Caco-2 (cell line): Measurements from ENCODE around the gene RALGDS. TPM values are rescaled to one million over a fixed set of nuclear protein-coding genes. Genes with fewer than 3 reads are reported as not detected.

ENCODE experiments used
- BruUV-seq: library from RNA; stranded (reverse); fragments of 400-500 nt; replicated peaks from 2 replicates; lab custom pipeline; 2021; lab: Mats Ljungman, UMichigan
- CTCF ChIA-PET: fragments of 300-600 bp; sonication (Branson Sonifier 250); formaldehyde crosslinking; loops from one replicate; lab custom pipeline; 2022; ENCODE audit warnings: antibody characterized with exemption; lab: Charles Lee
- POLR2A ChIA-PET: fragments of 300-600 bp; sonication (Branson Sonifier 250); formaldehyde crosslinking; loops from one replicate; lab custom pipeline; 2022; ENCODE audit warnings: antibody characterized with exemption; lab: Charles Lee
- DNase-seq, 2 experiments: peaks; one replicate each; pipeline versions ENCODE4 v3.0.0 to v3.0.0-alpha.2; 2020 to 2022
- H3K27me3 ChIP-seq: replicated peaks from 2 replicates; pipeline ENCODE4 v1.6.0; 2011; ENCODE audit warnings: low read length; ENCODE audit not compliant: control insufficient read depth, insufficient read depth
- H3K36me3 ChIP-seq: 2 replicates; pipeline ENCODE4 v1.5.1; 2011; ENCODE audit warnings: low read length; ENCODE audit not compliant: control insufficient read depth, insufficient read depth
- H3K4me1 ChIP-seq: fragments of 250-450 bp; sonication (Bioruptor Pico); 2 replicates; pipeline ENCODE4 v1.5.1; 2020; ENCODE audit warnings: mild to moderate bottlenecking
- H3K4me3 ChIP-seq: 2 replicates; pipeline ENCODE4 v1.5.1; 2011; ENCODE audit warnings: low read depth, mild to moderate bottlenecking, control low read depth, low read length
- H3K9me3 ChIP-seq: fragments of 250-450 bp; sonication (Bioruptor Pico); 2 replicates; pipeline ENCODE4 v1.5.1; 2020; ENCODE audit warnings: mild to moderate bottlenecking, moderate library complexity
- H3K27ac Mint-ChIP-seq: one replicate; pipeline ENCODE4 v1.8.0; 2022; ENCODE audit warnings: mixed read lengths; ENCODE audit not compliant: unreplicated experiment
- H3K27me3 Mint-ChIP-seq: one replicate; pipeline ENCODE4 v1.8.0; 2022; ENCODE audit warnings: mixed read lengths; ENCODE audit not compliant: insufficient read depth, unreplicated experiment
- H3K36me3 Mint-ChIP-seq: one replicate; pipeline ENCODE4 v1.8.0; 2022; ENCODE audit warnings: mild to moderate bottlenecking, mixed read lengths; ENCODE audit not compliant: insufficient read depth, unreplicated experiment
- H3K4me1 Mint-ChIP-seq: one replicate; pipeline ENCODE4 v1.8.0; 2022; ENCODE audit warnings: low read depth, mixed read lengths; ENCODE audit not compliant: unreplicated experiment
- H3K4me3 Mint-ChIP-seq: one replicate; pipeline ENCODE4 v1.8.0; 2022; ENCODE audit warnings: mild to moderate bottlenecking, moderate library complexity, mixed read lengths; ENCODE audit not compliant: unreplicated experiment
- H3K9me3 Mint-ChIP-seq: one replicate; pipeline ENCODE4 v1.8.0; 2022; ENCODE audit warnings: mixed read lengths; ENCODE audit not compliant: unreplicated experiment
- intact Hi-C: fragments of 100-400 bp; cut with micrococcal nuclease; formaldehyde crosslinking; loops from one replicate; pipeline ENCODE4 v1.10.0; 2022; ENCODE audit not compliant: unreplicated experiment
- total RNA-seq: library from RNA; stranded (reverse); gene quantifications from 2 replicates; pipeline ENCODE4 v1.2.3, GENCODE V29; 2022
- TF ChIP-seq, protein P1 (sequence below), 2 experiments: fragments of 200-600 bp in 1 of 2; IDR thresholded peaks; 1 replicate in 1 of 2; 2 replicates in 1 of 2; pipeline versions ENCODE4 v1.5.1 to v1.8.0; 2011 to 2022; ENCODE audit warnings: antibody characterized with exemption in 1 of 2, control low read depth in 1 of 2, inconsistent platforms in 1 of 2, low read depth in 1 of 2, low read length in 1 of 2, mild to moderate bottlenecking in 1 of 2, moderate library complexity in 1 of 2; ENCODE audit not compliant: insufficient read depth in 1 of 2, severe bottlenecking in 1 of 2, unreplicated experiment in 1 of 2

The RALGDS gene
- total RNA-seq, 1 experiment from 2014 or later: 18.7 TPM

DNA sequence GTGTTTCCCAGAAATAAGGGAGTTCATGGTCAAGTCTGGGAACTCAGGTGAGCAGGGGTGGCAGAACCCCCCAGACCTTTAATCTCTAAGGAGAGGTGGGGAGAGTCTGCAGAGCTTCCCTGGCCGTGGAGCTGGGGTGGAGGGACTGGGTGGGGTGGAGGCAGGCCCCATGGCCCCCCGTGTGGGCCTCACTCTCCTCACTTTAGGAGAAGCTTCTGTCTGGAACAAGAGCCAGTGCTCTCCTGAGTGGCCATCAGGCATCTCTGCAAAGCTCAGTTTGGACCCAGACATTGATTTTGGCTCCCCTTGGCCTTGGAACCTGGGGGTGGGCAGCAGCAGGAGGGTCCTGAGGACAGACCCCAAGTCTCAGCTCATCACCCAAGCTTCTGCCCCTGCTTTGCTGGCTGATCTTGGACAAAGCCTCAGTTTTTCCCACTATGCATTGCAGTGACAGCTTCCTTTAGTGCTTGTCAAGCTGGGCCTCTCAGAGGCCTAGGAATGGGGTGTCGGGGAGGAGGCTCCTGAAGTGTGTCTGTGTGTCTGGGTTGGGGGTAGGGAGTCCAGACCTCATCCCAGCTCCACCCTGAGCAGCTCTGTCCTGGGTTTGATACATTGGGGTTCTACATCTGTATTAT lies 46.2 kb upstream of the RALGDS start:
- H3K27me3 Mint-ChIP-seq: peaks cover 3% of the 10 kb centered on the region
- H3K4me1 Mint-ChIP-seq: peaks cover 18% of the 10 kb centered on the region
- peak in 1 of 2 experiments; percentile 24 for DNase-seq
- Histone ChIP-seq H3K4me3 (no peak overlapping the region), H3K9me3 (no peaks in the 10 kb centered on the region), H3K4me1 (peaks cover 12% of the 10 kb centered on the region), H3K36me3 (no peaks in the 10 kb centered on the region), H3K27me3 (no peaks in the 10 kb centered on the region)
- H3K27ac Mint-ChIP-seq: no peak overlapping the region
- H3K36me3 Mint-ChIP-seq: no peaks in the 10 kb centered on the region
- no peak overlapping the region for H3K4me3 Mint-ChIP-seq
- intact Hi-C loops: no loop called here
- no peaks in the 10 kb centered on the region for H3K9me3 Mint-ChIP-seq
- CTCF ChIA-PET: no interaction called here
- POLR2A ChIA-PET: interaction anchor here (0.5 to 1.0 kb wide), 2 partner anchors 18 to 137 kb away, joined by 4 to 7 read pairs; partner anchors contain the start of gene GTF3C5
- TF ChIP-seq, protein P1, sequence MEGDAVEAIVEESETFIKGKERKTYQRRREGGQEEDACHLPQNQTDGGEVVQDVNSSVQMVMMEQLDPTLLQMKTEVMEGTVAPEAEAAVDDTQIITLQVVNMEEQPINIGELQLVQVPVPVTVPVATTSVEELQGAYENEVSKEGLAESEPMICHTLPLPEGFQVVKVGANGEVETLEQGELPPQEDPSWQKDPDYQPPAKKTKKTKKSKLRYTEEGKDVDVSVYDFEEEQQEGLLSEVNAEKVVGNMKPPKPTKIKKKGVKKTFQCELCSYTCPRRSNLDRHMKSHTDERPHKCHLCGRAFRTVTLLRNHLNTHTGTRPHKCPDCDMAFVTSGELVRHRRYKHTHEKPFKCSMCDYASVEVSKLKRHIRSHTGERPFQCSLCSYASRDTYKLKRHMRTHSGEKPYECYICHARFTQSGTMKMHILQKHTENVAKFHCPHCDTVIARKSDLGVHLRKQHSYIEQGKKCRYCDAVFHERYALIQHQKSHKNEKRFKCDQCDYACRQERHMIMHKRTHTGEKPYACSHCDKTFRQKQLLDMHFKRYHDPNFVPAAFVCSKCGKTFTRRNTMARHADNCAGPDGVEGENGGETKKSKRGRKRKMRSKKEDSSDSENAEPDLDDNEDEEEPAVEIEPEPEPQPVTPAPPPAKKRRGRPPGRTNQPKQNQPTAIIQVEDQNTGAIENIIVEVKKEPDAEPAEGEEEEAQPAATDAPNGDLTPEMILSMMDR (IDR thresholded peaks at IDR 0.05; ENCODE audit: insufficient read depth in 1 of 2, low read depth in 1 of 2, low read length in 1 of 2, severe bottlenecking in 1 of 2, unreplicated experiment in 1 of 2): no peak
- no TSS peak for BruUV-seq

DNA sequence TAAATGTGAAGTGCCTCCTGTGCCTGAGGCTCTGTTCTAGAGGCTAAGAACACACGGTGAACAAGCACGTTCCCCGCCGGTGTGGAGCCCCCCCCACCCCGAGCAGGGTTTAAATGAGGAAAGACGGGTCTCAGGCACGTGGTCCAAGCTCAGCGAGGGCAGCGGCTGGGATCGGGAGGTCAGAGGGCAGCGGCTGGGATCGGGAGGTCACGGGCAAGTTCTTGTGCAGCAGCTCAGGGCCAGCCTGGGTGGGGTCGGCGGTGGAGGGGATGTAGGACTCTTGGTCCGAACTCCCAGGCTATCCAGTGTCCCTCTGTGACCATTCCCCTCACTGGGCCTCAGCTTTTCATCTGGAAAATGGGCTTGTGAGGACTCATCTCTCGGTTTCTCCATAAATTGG lies 45.4 kb upstream of the RALGDS start:
- intact Hi-C loops: no loop called here
- Histone ChIP-seq H3K9me3 (no peaks in the 10 kb centered on the region), H3K27me3 (no peaks in the 10 kb centered on the region), H3K4me3 (no peak overlapping the region), H3K36me3 (no peaks in the 10 kb centered on the region), H3K4me1 (peaks cover 12% of the 10 kb centered on the region)
- DNase-seq: peak in 1 of 2 experiments; percentile 16
- no peak overlapping the region for H3K4me3 Mint-ChIP-seq
- no peaks in the 10 kb centered on the region for H3K9me3 Mint-ChIP-seq
- POLR2A ChIA-PET: interaction anchor here (1.0 kb wide), 1 partner anchor 136 kb away, joined by 4 read pairs; the partner anchor contains the start of gene GTF3C5
- CTCF ChIA-PET: no interaction called here
- TF ChIP-seq, protein P1 (IDR thresholded peaks at IDR 0.05; ENCODE audit: insufficient read depth in 1 of 2, low read depth in 1 of 2, low read length in 1 of 2, severe bottlenecking in 1 of 2, unreplicated experiment in 1 of 2): no peak
- H3K36me3 Mint-ChIP-seq: no peaks in the 10 kb centered on the region
- no TSS peak for BruUV-seq
- H3K4me1 Mint-ChIP-seq: peaks cover 18% of the 10 kb centered on the region
- H3K27me3 Mint-ChIP-seq: no peaks in the 10 kb centered on the region
- no peak overlapping the region for H3K27ac Mint-ChIP-seq

DNA sequence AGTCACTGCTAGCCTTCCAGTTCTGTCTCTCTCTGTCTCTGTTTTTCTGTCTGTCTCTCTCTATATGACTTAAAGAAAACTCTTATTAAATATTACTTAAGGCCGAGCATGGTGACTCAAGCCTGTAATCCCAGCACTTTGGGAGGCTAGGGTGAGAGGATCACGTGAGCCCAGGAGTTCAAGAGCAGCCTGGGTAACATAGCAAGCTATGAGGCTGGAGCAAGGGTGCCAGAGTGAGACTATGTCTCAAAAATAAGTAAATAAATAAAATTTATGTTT lies 44.4 kb upstream of the RALGDS start:
- no TSS peak for BruUV-seq
- no peak overlapping the region for H3K27ac Mint-ChIP-seq
- Histone ChIP-seq H3K36me3 (no peaks in the 10 kb centered on the region), H3K4me1 (peaks cover 12% of the 10 kb centered on the region), H3K9me3 (no peaks in the 10 kb centered on the region), H3K4me3 (no peak overlapping the region), H3K27me3 (no peaks in the 10 kb centered on the region)
- ChIA-PET POLR2A (no interaction called here), CTCF (no interaction called here)
- intact Hi-C loops: no loop called here
- H3K4me3 Mint-ChIP-seq: no peak overlapping the region
- H3K27me3 Mint-ChIP-seq: no peaks in the 10 kb centered on the region
- TF ChIP-seq, protein P1 (IDR thresholded peaks at IDR 0.05; ENCODE audit: insufficient read depth in 1 of 2, low read depth in 1 of 2, low read length in 1 of 2, severe bottlenecking in 1 of 2, unreplicated experiment in 1 of 2): no peak
- no peaks in the 10 kb centered on the region for H3K9me3 Mint-ChIP-seq
- no peak for DNase-seq
- no peaks in the 10 kb centered on the region for H3K36me3 Mint-ChIP-seq
- H3K4me1 Mint-ChIP-seq: peaks cover 18% of the 10 kb centered on the region
